Measurements from ENCODE around the gene KRT83.
A peak's percentile ranks its signal among the peaks of the same experiment; 100 is the strongest.

Gene KRT83

GRCh38 chr12:52362118-52362726 lies 41.0 kb upstream of the KRT83 start:
- Histone ChIP-seq H3F3A (ENCODE audit: control insufficient read depth, insufficient read depth) (peaks cover 4% of the 10 kb centered on the region; the same call in 1 of the 2 replicates), H3K27ac (ENCODE audit: low read depth, low read length) (no peak overlapping the region), H3K9me3 (ENCODE audit: control insufficient read depth, insufficient read depth, low read length) (no peaks in the 10 kb centered on the region), H3K79me2 (ENCODE audit: control insufficient read depth, low read length) (no peaks in the 10 kb centered on the region), H3K36me3 (ENCODE audit: control insufficient read depth, low read length) (no peaks in the 10 kb centered on the region), H3K4me3 (ENCODE audit: low read length) (no peak overlapping the region), H3K27me3 (ENCODE audit: control insufficient read depth, low read length) (no peaks in the 10 kb centered on the region; the same call in 1 of the 2 replicates), H3K4me1 (ENCODE audit: control insufficient read depth, low read length) (peaks cover 24% of the 10 kb centered on the region), H3K4me2 (ENCODE audit: low read length) (no peak overlapping the region), H3K9me2 (replicated peaks; ENCODE audit: control insufficient read depth, low read length) (no peaks in the 10 kb centered on the region), H4K20me1 (ENCODE audit: control insufficient read depth, insufficient read depth, low read depth, low read length) (0 out of 2 replicates have a peak, but pooled peaks cover 5% of the 10 kb centered on the region)
- TF ChIP-seq EZH2phosphoT487 (IDR thresholded peaks at IDR 0.05; ENCODE audit: borderline replicate concordance, low read length) = no peak
- TF ChIP-seq, protein P1, sequence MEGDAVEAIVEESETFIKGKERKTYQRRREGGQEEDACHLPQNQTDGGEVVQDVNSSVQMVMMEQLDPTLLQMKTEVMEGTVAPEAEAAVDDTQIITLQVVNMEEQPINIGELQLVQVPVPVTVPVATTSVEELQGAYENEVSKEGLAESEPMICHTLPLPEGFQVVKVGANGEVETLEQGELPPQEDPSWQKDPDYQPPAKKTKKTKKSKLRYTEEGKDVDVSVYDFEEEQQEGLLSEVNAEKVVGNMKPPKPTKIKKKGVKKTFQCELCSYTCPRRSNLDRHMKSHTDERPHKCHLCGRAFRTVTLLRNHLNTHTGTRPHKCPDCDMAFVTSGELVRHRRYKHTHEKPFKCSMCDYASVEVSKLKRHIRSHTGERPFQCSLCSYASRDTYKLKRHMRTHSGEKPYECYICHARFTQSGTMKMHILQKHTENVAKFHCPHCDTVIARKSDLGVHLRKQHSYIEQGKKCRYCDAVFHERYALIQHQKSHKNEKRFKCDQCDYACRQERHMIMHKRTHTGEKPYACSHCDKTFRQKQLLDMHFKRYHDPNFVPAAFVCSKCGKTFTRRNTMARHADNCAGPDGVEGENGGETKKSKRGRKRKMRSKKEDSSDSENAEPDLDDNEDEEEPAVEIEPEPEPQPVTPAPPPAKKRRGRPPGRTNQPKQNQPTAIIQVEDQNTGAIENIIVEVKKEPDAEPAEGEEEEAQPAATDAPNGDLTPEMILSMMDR (IDR thresholded peaks at IDR 0.05; ENCODE audit: low read depth, low read length, poor library complexity, severe bottlenecking) = peak; percentile 60

DNA sequence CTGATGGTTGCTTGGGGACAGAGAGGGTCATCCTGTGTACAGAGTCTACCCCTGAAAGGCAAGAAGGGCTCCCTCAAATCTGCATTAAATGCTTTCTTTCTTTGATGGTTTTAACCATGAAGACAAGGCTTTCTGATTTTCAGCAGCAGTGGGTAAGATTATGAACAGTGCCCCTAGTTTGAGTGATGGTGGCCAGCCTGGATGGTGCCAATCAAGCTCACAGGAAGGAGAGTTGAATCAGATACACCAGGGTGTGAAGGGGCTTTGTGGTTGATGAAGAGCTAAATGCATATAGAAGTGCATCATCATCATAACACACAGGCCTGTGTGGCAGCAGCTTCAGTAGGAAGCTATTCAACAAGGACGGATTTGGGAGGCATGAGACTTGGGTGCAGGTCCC lies 40.4 kb upstream of the KRT83 start:
- peaks cover 4% of the 10 kb centered on the region; the same call in 1 of the 2 replicates for H3F3A ChIP-seq (ENCODE audit: control insufficient read depth, insufficient read depth)
- H3K79me2 ChIP-seq (ENCODE audit: control insufficient read depth, low read length) = no peaks in the 10 kb centered on the region
- H3K27me3 ChIP-seq (ENCODE audit: control insufficient read depth, low read length) = no peaks in the 10 kb centered on the region; the same call in 1 of the 2 replicates
- H4K20me1 ChIP-seq (ENCODE audit: control insufficient read depth, insufficient read depth, low read depth, low read length) = 0 out of 2 replicates have a peak, but pooled peaks cover 5% of the 10 kb centered on the region
- H3K4me3 ChIP-seq (ENCODE audit: low read length) = no peak overlapping the region
- no peaks in the 10 kb centered on the region for H3K9me2 ChIP-seq (replicated peaks; ENCODE audit: control insufficient read depth, low read length)
- H3K27ac ChIP-seq (ENCODE audit: low read depth, low read length) = no peak overlapping the region
- H3K4me1 ChIP-seq (ENCODE audit: control insufficient read depth, low read length) = peaks cover 24% of the 10 kb centered on the region
- H3K36me3 ChIP-seq (ENCODE audit: control insufficient read depth, low read length) = no peaks in the 10 kb centered on the region
- no peak for TF ChIP-seq EZH2phosphoT487 (IDR thresholded peaks at IDR 0.05; ENCODE audit: borderline replicate concordance, low read length)
- TF ChIP-seq, protein P1 (IDR thresholded peaks at IDR 0.05; ENCODE audit: low read depth, low read length, poor library complexity, severe bottlenecking) = no peak
- H3K9me3 ChIP-seq (ENCODE audit: control insufficient read depth, insufficient read depth, low read length) = no peaks in the 10 kb centered on the region
- H3K4me2 ChIP-seq (ENCODE audit: low read length) = no peak overlapping the region

DNA sequence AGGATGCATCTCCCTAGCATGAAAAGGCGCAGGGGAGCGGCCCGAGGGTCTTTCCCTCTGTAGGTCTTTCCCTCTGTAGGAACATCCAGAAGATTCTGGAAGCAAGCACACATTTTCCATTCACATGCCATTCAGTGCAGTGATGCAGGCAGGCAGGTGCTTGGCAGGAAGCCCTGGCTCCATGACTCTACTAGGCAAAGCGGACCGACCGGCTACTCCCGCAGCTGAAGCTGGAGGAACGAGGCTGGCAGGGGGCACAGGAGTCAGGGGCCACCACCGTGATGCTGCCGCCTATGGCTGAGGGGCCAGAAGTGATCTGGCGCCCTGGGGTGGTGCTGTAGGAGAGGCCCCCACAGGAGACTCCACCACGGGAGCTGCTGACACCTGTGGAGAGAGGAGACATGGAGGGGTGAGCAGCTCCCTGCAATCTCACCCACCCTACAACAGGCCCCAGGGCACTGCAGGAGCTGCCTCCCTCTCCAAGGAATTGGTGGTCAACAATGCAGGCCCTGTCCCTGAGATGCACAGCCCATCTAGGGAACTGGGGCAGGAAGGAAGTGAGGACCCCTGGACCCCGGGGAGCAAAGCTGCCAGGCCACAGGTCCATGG lies 39.6 kb upstream of the KRT83 start:
- H3K9me3 ChIP-seq (ENCODE audit: control insufficient read depth, insufficient read depth, low read length) = no peaks in the 10 kb centered on the region
- no peak overlapping the region for H3K4me3 ChIP-seq (ENCODE audit: low read length)
- H3K4me2 ChIP-seq (ENCODE audit: low read length) = no peak overlapping the region
- H3K9me2 ChIP-seq (replicated peaks; ENCODE audit: control insufficient read depth, low read length) = no peaks in the 10 kb centered on the region
- no peaks in the 10 kb centered on the region for H3K36me3 ChIP-seq (ENCODE audit: control insufficient read depth, low read length)
- no peaks in the 10 kb centered on the region; the same call in 1 of the 2 replicates for H3K27me3 ChIP-seq (ENCODE audit: control insufficient read depth, low read length)
- H3F3A ChIP-seq (ENCODE audit: control insufficient read depth, insufficient read depth) = peaks cover 4% of the 10 kb centered on the region; the same call in 1 of the 2 replicates
- peaks cover 24% of the 10 kb centered on the region for H3K4me1 ChIP-seq (ENCODE audit: control insufficient read depth, low read length)
- TF ChIP-seq, protein P1 (IDR thresholded peaks at IDR 0.05; ENCODE audit: low read depth, low read length, poor library complexity, severe bottlenecking) = no peak
- TF ChIP-seq EZH2phosphoT487 (IDR thresholded peaks at IDR 0.05; ENCODE audit: borderline replicate concordance, low read length) = no peak
- 0 out of 2 replicates have a peak, but pooled peaks cover 5% of the 10 kb centered on the region for H4K20me1 ChIP-seq (ENCODE audit: control insufficient read depth, insufficient read depth, low read depth, low read length)
- H3K27ac ChIP-seq (ENCODE audit: low read depth, low read length) = no peak overlapping the region
- no peaks in the 10 kb centered on the region for H3K79me2 ChIP-seq (ENCODE audit: control insufficient read depth, low read length)

Data from DOHH2 (cell line).